GM21529 (cell line): Measurements from ENCODE around the gene LINC00632.
"Not testable (repeated sequence)": the region's sequence is repeated elsewhere in the genome, so short reads cannot be mapped to it uniquely, and the experiment has no call there.

Experiments used
- ATAC-seq: cut with Tn5 transposase; IDR thresholded peaks from one replicate; pipeline ENCODE4 v1.9.1; 2021; ENCODE audit not compliant: unreplicated experiment

Gene LINC00632

GRCh38 chrX:140709421-140709846 is at the start of gene LINC00632:
Gene LINC00632, plus strand, starts transcription at chrX:140709759.
- no peak for ATAC-seq

- ATAC-seq = no peak
Measured at GRCh38 chrX:140661643-140662042, 47.9 kb upstream of the LINC00632 start.

GRCh38 chrX:140664939-140665338 is 44.6 kb upstream of the LINC00632 start:
- ATAC-seq = no peak

DNA sequence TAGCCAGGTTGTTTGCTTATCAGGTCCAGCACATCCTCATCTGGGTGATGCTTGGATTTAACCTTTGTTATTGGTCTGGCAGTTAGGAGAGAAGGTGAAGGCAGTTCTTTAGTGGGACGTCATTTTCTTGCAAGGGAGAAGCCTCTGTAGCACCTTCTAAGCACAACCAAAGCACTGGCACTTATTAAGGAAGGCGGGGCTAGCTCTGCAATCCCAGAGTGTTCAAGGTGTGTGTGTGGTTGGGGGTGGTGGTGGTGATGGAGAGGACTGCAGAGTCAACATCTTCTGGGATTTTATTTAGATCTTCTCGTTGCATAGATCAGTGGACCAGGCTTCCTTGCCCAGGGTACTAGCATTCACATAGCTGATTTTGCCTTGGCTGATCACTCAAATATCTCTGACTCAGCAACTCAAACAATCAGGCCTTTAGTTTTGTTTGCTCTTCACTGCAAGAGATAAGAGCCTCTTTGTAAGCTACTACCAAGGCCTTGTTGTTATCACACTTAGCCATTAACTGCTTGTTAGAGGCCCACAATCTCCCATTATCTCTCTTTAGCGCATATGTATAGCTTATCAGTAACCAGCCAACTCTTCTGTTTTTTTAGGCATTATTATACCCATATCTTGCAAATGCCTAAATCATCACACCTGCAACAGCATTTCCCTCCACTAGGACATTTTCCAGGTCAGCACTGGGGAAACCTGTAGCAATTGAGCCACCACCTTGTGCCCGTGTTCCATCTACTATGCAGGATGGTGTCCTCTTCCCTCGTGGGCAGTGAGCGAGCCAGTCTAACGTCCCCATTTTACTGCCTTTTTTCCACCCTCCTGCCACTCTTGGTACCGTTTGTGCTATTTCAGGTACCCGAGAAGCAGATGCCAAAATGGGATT is 36.5 kb upstream of the LINC00632 start:
- no peak for ATAC-seq

- no peak for ATAC-seq
Measured at GRCh38 chrX:140687706-140688105, 21.9 kb upstream of the LINC00632 start.

DNA sequence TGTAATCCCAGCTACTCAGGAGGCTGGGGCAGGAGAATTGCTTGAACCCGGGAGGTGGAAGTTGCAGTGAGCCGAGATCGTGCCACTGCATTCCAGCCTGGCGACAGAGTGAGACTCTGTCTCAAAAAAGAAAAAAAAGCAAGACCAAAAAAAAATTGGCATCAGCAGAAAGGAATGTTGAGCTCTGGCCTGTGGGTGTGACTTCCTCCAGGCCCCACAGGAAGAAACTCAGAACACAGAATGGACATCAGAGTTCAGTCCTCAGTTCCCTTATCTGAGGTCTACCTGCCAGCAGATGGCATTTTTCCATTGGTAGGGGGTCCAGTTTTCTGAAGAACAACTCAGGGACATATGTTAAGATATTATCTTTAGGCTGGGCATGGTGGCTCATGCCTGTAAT is 18.0 kb upstream of the LINC00632 start:
- not testable (repeated sequence) for ATAC-seq

DNA sequence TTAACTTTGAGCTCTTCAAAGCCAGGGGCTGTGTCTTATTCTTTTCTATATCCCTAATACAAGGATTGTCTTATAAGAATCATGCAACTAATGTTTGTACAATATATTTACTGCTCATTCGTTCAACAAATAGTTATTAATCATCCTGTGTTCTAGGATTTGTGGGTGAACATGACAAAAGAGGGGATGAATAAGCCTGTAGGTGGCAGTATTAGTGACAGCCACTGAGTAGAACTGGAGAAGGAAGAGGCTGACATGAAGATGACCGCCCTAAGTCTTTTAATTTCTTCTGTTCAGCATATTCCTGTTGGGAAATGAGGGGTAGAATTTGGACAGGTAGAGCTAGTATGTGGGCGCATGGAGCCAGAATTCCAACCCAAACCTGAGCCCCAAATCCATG is 11.9 kb upstream of the LINC00632 start:
- ATAC-seq = no peak

DNA sequence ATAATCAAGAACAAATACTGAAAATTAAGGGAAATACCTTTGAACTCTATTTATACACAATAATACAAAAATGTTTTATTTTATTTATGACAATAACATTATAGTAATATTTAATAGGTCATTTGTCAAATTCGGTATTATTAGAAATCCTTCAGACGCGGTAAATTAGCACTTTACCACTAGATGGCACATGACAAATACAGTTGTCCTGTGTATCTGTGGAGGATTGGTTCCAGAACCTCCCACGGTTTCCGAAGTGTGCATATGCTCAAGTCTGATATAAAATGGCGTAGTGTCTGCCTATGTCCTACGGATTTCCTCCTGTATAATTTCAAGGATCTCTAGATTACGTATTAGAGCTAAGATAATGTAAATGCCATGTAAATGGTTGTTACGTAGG is 8.1 kb upstream of the LINC00632 start:
- peak; percentile 59 for ATAC-seq

- no peak for ATAC-seq
Measured at GRCh38 chrX:140710710-140711109, 1.2 kb downstream of the LINC00632 start.

GRCh38 chrX:140711894-140712293 is 2.3 kb downstream of the LINC00632 start:
- no peak for ATAC-seq

DNA sequence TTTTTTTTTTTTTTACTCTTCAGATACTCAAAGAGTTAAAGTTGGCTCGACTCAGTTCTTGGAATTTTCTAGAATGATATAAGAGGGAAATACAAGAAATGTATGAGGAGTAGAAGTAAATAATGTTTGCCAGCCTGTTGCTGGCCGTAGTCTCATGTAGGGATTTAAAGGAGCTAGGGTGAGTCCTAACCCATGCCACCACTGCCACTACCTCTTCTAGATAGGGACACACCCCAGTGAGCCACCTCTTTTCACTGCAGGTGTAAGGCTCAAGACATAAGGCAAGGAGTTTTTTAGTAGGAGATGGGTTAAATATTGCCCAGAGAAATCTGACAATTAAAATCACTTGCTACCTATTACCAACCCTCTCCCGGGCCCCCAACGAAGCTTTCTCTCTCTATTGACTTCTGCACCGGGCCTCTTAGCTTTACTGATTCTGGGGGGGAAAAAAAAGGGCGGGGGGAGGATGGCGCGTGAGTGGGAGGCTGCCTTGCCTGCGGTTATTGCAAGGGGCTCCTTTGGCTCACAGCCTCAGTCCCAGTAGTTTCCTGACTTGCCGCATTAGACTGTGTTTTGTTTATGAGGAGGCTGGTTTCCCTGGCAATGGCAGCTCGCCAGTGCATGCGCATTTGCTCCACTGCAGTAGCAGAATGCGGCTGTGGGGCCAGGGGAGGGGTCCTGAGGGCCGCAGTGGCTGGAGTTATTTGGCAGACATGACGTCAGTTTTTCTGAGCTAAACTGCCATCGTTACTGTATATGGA is 3.0 kb downstream of the LINC00632 start:
- peak; percentile 12 for ATAC-seq

DNA sequence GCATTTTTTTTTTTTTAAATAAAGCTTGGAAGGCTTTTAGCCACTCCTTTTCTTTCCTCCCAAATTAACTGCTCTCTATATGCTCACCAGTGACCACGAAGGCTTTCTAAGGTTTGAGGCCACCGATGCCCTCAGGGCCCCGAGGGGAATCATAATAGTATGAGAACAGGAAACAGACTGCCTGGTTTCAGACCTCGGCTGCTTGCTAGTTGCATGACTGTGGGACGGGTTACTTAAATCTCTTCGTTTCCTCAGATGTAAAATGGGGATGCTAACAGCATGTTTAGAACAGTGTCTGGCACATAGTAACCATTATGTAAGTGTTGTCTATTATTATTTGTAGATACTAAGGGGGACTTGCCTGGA is 3.6 kb downstream of the LINC00632 start:
- peak; percentile 49 for ATAC-seq

GRCh38 chrX:140715787-140716186 is 6.2 kb downstream of the LINC00632 start:
- ATAC-seq = no peak

GRCh38 chrX:140723121-140723715 is 13.7 kb downstream of the LINC00632 start:
- ATAC-seq = no peak

DNA sequence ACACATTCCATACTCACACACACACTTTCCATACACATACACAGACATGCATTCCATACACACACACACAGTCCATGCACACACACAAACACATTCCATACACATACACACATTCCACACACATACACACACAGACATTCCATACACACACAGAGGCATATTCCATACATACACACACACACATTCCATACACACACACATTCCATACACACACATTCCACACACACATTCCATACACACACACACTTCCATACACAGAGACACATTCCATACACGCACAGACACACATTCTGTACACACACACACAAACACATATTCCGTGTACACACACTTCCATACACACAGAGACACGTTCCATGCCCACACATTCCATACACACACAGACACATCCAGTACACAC is 14.8 kb downstream of the LINC00632 start:
- ATAC-seq = no peak

DNA sequence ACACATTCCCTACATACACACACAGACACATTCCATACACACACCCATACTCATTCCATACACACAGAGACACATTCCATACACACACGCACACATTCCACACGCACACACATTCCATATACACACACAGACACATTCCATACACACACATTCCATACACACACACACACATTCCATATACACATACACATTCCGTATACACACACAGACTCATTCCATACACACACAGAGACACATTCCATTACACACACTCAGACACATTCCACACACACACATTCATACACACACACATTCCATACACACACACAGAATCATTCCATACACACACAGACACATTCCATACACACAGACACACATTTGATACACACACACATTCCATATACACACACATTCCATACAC is 15.2 kb downstream of the LINC00632 start:
- ATAC-seq = no peak

DNA sequence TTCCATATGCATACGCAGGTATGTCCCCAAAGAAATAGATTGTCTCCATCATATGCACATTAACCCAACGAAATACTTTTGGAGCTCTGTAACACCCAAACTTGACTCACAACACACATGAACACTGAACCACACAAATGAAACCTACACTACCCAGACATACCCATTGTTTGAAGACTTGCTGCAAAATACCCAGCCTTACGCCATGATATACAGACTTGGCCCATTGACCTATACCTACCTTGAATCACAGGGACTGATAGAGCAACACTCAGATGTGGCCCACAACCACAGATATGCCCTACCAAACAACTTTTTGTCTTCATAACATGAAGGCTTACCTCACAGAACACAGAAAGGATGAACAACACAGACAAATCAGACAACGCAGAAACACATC is 15.9 kb downstream of the LINC00632 start:
- ATAC-seq = no peak

DNA sequence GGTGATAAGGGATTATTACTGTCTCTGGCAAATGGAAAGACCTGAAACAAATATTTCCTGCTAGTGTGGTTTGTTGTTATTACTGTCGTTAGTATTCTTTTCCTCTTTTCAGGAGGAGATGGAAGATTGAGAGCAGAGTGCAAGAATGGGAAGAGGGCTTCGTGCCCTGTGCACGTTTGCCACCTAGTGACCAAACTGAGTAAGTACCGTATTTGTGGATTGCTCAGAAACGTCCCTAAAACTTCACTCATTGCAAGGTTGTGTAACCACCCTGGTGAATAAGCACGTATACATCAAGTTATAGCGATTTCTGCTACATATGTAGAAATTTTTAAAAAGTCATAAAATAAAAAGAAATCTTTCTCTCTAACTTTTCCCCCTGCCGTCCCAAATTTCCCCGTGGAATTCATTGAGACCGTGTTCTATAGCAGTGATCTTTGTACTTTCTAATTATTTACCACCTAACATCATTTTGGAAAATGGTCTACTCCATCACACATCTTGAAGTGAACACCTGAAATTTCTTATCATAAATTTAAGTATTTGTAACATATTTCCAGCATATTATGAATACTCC is 24.3 kb downstream of the LINC00632 start:
- ATAC-seq = peak; percentile 98

- no peak for ATAC-seq
Measured at GRCh38 chrX:140744085-140744484, 34.5 kb downstream of the LINC00632 start.

DNA sequence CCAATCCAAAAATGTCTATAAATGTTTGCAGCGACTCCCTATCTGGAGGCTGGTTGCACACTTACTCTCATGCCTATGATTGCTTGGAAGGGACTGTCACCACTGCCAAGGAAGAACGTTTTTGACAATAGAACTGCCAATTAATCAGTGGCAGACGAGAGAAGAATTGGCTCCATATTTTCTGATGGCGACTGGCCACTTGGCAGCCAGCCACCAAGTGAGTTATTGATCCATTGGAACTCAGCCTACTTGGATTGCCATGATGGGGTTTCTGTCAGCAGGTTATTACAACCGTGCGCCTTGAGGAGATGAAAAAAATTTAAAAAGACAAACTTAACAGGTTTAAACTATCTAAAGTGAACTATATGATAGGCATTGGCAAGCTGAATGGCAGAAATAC is 47.4 kb downstream of the LINC00632 start:
- no peak for ATAC-seq

- ATAC-seq = peak; percentile 93
Measured at GRCh38 chrX:140762061-140762460, 52.5 kb downstream of the LINC00632 start.
